HCT116 (cell line): ENCODE measurements around the gene MUC6. TPM values are rescaled to one million over a fixed set of nuclear protein-coding genes. Genes with fewer than 3 reads are reported as not detected.

Experiments used
- ATAC-seq: fragments of 200-7000 bp; cut with Tn5 transposase; 2 replicates; pipeline ENCODE4 v1.9.1; 2020; ENCODE audit warnings: mild to moderate bottlenecking, moderate library complexity
- BruUV-seq: library from RNA; stranded (reverse); fragments of 400-500 nt; replicated peaks from 2 replicates; lab custom pipeline; 2021; lab: Mats Ljungman, UMichigan
- CTCF ChIA-PET: fragments of 300-600 bp; sonication (Branson Sonifier 250); formaldehyde crosslinking; loops from one replicate; lab custom pipeline; 2021; ENCODE audit warnings: antibody characterized with exemption; lab: Charles Lee
- POLR2A ChIA-PET: fragments of 300-600, 350-600 bp; sonication (Branson Sonifier 250); formaldehyde crosslinking; loops from one replicate; lab custom pipeline; 2021; ENCODE audit warnings: antibody characterized with exemption; lab: Charles Lee
- RAD21 ChIA-PET, 2 experiments: fragments of 300-600 bp; sonication (Branson Sonifier 250); formaldehyde crosslinking; loops; one replicate each; lab custom pipeline; 2023; ENCODE audit warnings: low total read pairs in 2 of 2; ENCODE audit not compliant: uncharacterized antibody in 2 of 2, unreplicated experiment in 2 of 2, low non-redundant PET in 1 of 2; lab: Charles Lee
- DNase-seq: peaks from one replicate; pipeline ENCODE4 v3.0.0-alpha.2; 2010; ENCODE audit warnings: low read depth, low spot score
- H2AFZ ChIP-seq: fragments of 200-600 bp; shearing (Covaris generic), sonication (generic); 2 replicates; pipeline ENCODE4 v1.6.1; 2017; ENCODE audit warnings: low read depth, mixed run types, mixed read lengths, antibody characterized with exemption, low read length; ENCODE audit not compliant: poor library complexity, severe bottlenecking
- H3K27ac ChIP-seq: 2 replicates; pipeline ENCODE4 v1.5.1; 2012; ENCODE audit warnings: low read depth, low read length
- H3K27me3 ChIP-seq: fragments of 200-600 bp; sonication (generic); 2 replicates; pipeline ENCODE4 v1.6.1; 2016; ENCODE audit warnings: mixed run types, low read length, mixed read lengths; ENCODE audit not compliant: insufficient read depth
- H3K36me3 ChIP-seq, 2 experiments: fragments of 200-500 bp in 1 of 2; fragments of 200-600 bp in 1 of 2; sonication (Bioruptor generic) in 1 of 2; sonication (generic) in 1 of 2; 2 replicates each; pipeline versions ENCODE4 v1.5.1 to v1.6.1; 2014 to 2016; ENCODE audit warnings: low read length in 2 of 2, inconsistent platforms in 1 of 2, mixed read lengths in 1 of 2, mixed run types in 1 of 2; ENCODE audit not compliant: insufficient read depth in 2 of 2, control insufficient read depth in 1 of 2
- H3K4me1 ChIP-seq, 2 experiments: fragments of 200-600 bp in 1 of 2; sonication (generic) in 1 of 2; 2 replicates each; pipeline versions ENCODE4 v1.5.1 to v1.6.1; 2012 to 2017; ENCODE audit warnings: low read length in 2 of 2, inconsistent platforms in 1 of 2, mild to moderate bottlenecking in 1 of 2, mixed read lengths in 1 of 2, mixed run types in 1 of 2, moderate library complexity in 1 of 2; ENCODE audit not compliant: insufficient read depth in 2 of 2, control insufficient read depth in 1 of 2
- H3K4me2 ChIP-seq: fragments of 200-600 bp; sonication (generic); 2 replicates; pipeline ENCODE4 v1.6.1; 2017; ENCODE audit warnings: mixed run types, low read length, mixed read lengths
- H3K4me3 ChIP-seq, 2 experiments: fragments of 200-600 bp in 1 of 2; sonication (generic) in 1 of 2; replicated peaks in 1 of 2; 2 replicates each; pipeline ENCODE4 v1.5.1; 2011 to 2016; ENCODE audit warnings: low read length in 2 of 2, control low read depth in 1 of 2, low read depth in 1 of 2, mild to moderate bottlenecking in 1 of 2, mixed read lengths in 1 of 2, mixed run types in 1 of 2
- H3K79me2 ChIP-seq: fragments of 200-600 bp; sonication (generic); 2 replicates; pipeline ENCODE4 v1.6.1; 2017; ENCODE audit warnings: mild to moderate bottlenecking, mixed run types, low read length, moderate library complexity, mixed read lengths; ENCODE audit not compliant: insufficient read depth
- H3K9ac ChIP-seq: fragments of 200-600 bp; sonication (generic); 2 replicates; pipeline ENCODE4 v1.6.1; 2016; ENCODE audit warnings: low read length, mixed read lengths
- H3K9me2 ChIP-seq: fragments of 200-600 bp; sonication (generic), shearing (Covaris generic); 2 replicates; pipeline ENCODE4 v1.6.1; 2017; ENCODE audit warnings: mixed run types, mild to moderate bottlenecking, moderate library complexity; ENCODE audit not compliant: insufficient read depth
- H3K9me3 ChIP-seq, 2 experiments: fragments of 200-500 bp in 1 of 2; fragments of 200-600 bp in 1 of 2; sonication (Bioruptor generic) in 1 of 2; sonication (generic) in 1 of 2; 2 replicates each; pipeline ENCODE4 v1.6.1; 2014 to 2017; ENCODE audit warnings: low read length in 2 of 2, mixed read lengths in 2 of 2, inconsistent platforms in 1 of 2, low read depth in 1 of 2, mild to moderate bottlenecking in 1 of 2, mixed run types in 1 of 2, moderate library complexity in 1 of 2; ENCODE audit not compliant: control insufficient read depth in 1 of 2, insufficient read depth in 1 of 2
- H4K20me1 ChIP-seq: fragments of 200-600 bp; sonication (generic), shearing (Covaris generic); 2 replicates; pipeline ENCODE4 v1.6.1; 2017; ENCODE audit warnings: mixed run types, mild to moderate bottlenecking, moderate library complexity; ENCODE audit not compliant: insufficient read depth
- CTCF ChIP-seq, 3 experiments: fragments of 200-600 bp in 1 of 3; sonication (generic) in 1 of 3; IDR thresholded peaks in 2 of 3; conservative IDR thresholded peaks in 1 of 3; 2 replicates each; pipeline ENCODE4 v1.5.1; 2012 to 2017; ENCODE audit warnings: low read depth in 2 of 3, low read length in 2 of 3, antibody characterized with exemption in 1 of 3, borderline replicate concordance in 1 of 3, control low read depth in 1 of 3, mild to moderate bottlenecking in 1 of 3, mixed read lengths in 1 of 3, mixed run types in 1 of 3, moderate library complexity in 1 of 3; ENCODE audit not compliant: insufficient read depth in 1 of 3
- ELF1 ChIP-seq: IDR thresholded peaks from 2 replicates; pipeline ENCODE4 v1.6.1; 2012; ENCODE audit warnings: low read depth, borderline replicate concordance
- EZH2 ChIP-seq: fragments of 200-600 bp; sonication (generic); IDR thresholded peaks from 2 replicates; pipeline ENCODE4 v1.6.1; 2017; ENCODE audit warnings: antibody characterized with exemption, mixed run types
- FOSL1 ChIP-seq: IDR thresholded peaks from 2 replicates; pipeline ENCODE4 v1.6.1; 2012; ENCODE audit warnings: low read depth
- POLR2AphosphoS5 ChIP-seq: IDR thresholded peaks from 2 replicates; pipeline ENCODE4 v1.6.1; 2011; ENCODE audit warnings: mild to moderate bottlenecking, low read depth, low read length, moderate library complexity
- RAD21 ChIP-seq: IDR thresholded peaks from 2 replicates; pipeline ENCODE4 v1.6.1; 2012; ENCODE audit warnings: low read depth, mild to moderate bottlenecking
- SRF ChIP-seq: IDR thresholded peaks from 2 replicates; pipeline ENCODE4 v1.6.1; 2012; ENCODE audit warnings: low read depth
- TCF7L2 ChIP-seq: IDR thresholded peaks from 2 replicates; pipeline ENCODE4 v1.7.0; 2011; ENCODE audit warnings: borderline replicate concordance, inconsistent platforms; ENCODE audit not compliant: insufficient read depth, insufficient read length; ENCODE audit errors: extremely low read depth
- ZNF274 ChIP-seq: fragments of 200-500 bp; sonication (Bioruptor generic); IDR thresholded peaks from 2 replicates; pipeline ENCODE4 v1.6.1; 2014; ENCODE audit warnings: mild to moderate bottlenecking, low read depth, low read length, inconsistent platforms
- intact Hi-C: fragments of 100-400 bp; cut with micrococcal nuclease; formaldehyde crosslinking; loops from 2 replicates; pipeline ENCODE4 v1.10.0; 2022
- total RNA-seq: library from RNA; stranded (reverse); gene quantifications from one replicate; pipeline ENCODE4 v1.2.1, GENCODE V29; 2021; ENCODE audit not compliant: unreplicated experiment

The MUC6 gene
- total RNA-seq, 1 experiment from 2014 or later, result 0.02 TPM

GRCh38 chr11:1012740-1013630 lies 23.5 kb downstream of the MUC6 start:
- ChIA-PET CTCF (no interaction called here), POLR2A (no interaction called here), RAD21 (no interaction called here)
- no peaks in the 10 kb centered on the region for H3K9me2 ChIP-seq
- no peak for DNase-seq
- H3K9ac ChIP-seq, result no peak overlapping the region
- peaks cover 5 to 6% of the 10 kb centered on the region in 2 experiments; a peak in 3 of 4 replicates for H3K36me3 ChIP-seq
- H3K27me3 ChIP-seq, result no peaks in the 10 kb centered on the region
- no peak for TF ChIP-seq SRF
- no peak for TF ChIP-seq FOSL1
- no peak for TF ChIP-seq TCF7L2
- TF ChIP-seq POLR2AphosphoS5, result no peak
- no peak for TF ChIP-seq RAD21
- TF ChIP-seq EZH2, result no peak
- TF ChIP-seq ELF1, result no peak
- no peak for TF ChIP-seq ZNF274
- TF ChIP-seq CTCF (IDR thresholded peaks at IDR 0.05 in 2 of 3, conservative IDR thresholded peaks at IDR 0.05 in 1 of 3; ENCODE audit: borderline replicate concordance in 1 of 3, insufficient read depth in 1 of 3, low read depth in 2 of 3, low read length in 2 of 3), result no peak
- no peak overlapping the region for H3K27ac ChIP-seq
- no TSS peak for BruUV-seq
- no peaks in the 10 kb centered on the region for H3K4me1 ChIP-seq
- H3K4me3 ChIP-seq, result no peak overlapping the region
- no peak overlapping the region for H3K4me2 ChIP-seq
- intact Hi-C loops, result no loop called here
- H2AFZ ChIP-seq, result no peak overlapping the region
- no peak for ATAC-seq
- H3K79me2 ChIP-seq, result no peaks in the 10 kb centered on the region
- H4K20me1 ChIP-seq, result no peaks in the 10 kb centered on the region
- no peaks in the 10 kb centered on the region for H3K9me3 ChIP-seq
